ENCODE results near the gene MVB12A. TPM values are rescaled to one million over a fixed set of nuclear protein-coding genes. Genes with fewer than 3 reads are reported as not detected.

Gene MVB12A
- total and polyA plus RNA-seq, 9 of the 15 experiments (the other 6 are each of a cell fraction or from before 2014, with no cell fraction given) = 1.2 to 46.2 (median 22.4) TPM

DNA sequence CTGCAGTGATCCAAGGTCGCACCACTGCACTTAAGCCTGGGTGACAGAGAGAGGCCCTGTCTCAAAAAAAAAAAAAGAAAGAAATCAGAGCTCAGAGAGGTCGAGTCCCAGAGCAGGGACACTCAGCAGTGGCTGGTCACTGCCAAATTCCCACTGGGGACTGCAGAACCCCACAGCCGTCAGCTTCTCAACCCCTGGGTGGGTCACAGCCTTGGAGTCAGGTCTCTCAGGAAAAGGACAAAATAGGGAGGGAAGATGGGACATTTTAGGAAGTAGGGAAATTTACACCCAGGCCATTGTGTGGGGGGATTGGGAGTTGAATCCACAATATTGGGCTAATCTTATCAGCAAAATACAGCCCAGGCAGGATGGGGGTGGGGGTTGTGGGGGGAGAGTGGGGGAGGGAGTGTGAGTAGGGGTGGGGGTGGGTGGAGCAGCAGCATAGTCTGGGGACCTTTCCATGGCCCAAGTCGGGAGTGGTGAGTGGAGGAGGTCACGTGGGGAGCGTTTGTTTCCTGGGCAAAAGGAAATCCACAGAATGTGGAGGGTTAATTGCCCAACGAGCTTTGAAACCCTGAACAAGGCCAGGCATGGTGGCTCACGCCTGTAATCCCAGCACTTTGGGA, 20.8 kb upstream of the MVB12A start (continued):
- TF ChIP-seq, protein P1, sequence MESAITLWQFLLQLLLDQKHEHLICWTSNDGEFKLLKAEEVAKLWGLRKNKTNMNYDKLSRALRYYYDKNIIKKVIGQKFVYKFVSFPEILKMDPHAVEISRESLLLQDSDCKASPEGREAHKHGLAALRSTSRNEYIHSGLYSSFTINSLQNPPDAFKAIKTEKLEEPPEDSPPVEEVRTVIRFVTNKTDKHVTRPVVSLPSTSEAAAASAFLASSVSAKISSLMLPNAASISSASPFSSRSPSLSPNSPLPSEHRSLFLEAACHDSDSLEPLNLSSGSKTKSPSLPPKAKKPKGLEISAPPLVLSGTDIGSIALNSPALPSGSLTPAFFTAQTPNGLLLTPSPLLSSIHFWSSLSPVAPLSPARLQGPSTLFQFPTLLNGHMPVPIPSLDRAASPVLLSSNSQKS (CRISPR knock-in tag; IDR thresholded peaks at IDR 0.05) = no peak
- no peak for TF ChIP-seq ESRRB (CRISPR knock-in tag; IDR thresholded peaks at IDR 0.05; ENCODE audit: borderline replicate concordance)
- TF ChIP-seq, protein P2, sequence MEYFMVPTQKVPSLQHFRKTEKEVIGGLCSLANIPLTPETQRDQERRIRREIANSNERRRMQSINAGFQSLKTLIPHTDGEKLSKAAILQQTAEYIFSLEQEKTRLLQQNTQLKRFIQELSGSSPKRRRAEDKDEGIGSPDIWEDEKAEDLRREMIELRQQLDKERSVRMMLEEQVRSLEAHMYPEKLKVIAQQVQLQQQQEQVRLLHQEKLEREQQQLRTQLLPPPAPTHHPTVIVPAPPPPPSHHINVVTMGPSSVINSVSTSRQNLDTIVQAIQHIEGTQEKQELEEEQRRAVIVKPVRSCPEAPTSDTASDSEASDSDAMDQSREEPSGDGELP (CRISPR knock-in tag; IDR thresholded peaks at IDR 0.05; ENCODE audit: borderline replicate concordance) = no peak
- peak; percentile 19; the same call in 1 of the 2 replicates for TF ChIP-seq BHLHE40 (IDR thresholded peaks at IDR 0.05; ENCODE audit: low read length)
- TF ChIP-seq, protein P3, sequence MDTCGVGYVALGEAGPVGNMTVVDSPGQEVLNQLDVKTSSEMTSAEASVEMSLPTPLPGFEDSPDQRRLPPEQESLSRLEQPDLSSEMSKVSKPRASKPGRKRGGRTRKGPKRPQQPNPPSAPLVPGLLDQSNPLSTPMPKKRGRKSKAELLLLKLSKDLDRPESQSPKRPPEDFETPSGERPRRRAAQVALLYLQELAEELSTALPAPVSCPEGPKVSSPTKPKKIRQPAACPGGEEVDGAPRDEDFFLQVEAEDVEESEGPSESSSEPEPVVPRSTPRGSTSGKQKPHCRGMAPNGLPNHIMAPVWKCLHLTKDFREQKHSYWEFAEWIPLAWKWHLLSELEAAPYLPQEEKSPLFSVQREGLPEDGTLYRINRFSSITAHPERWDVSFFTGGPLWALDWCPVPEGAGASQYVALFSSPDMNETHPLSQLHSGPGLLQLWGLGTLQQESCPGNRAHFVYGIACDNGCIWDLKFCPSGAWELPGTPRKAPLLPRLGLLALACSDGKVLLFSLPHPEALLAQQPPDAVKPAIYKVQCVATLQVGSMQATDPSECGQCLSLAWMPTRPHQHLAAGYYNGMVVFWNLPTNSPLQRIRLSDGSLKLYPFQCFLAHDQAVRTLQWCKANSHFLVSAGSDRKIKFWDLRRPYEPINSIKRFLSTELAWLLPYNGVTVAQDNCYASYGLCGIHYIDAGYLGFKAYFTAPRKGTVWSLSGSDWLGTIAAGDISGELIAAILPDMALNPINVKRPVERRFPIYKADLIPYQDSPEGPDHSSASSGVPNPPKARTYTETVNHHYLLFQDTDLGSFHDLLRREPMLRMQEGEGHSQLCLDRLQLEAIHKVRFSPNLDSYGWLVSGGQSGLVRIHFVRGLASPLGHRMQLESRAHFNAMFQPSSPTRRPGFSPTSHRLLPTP (IDR thresholded peaks at IDR 0.05; ENCODE audit: borderline replicate concordance, extremely low read depth, insufficient read length) = no peak
- no peak for TF ChIP-seq DACH1 (IDR thresholded peaks at IDR 0.05; ENCODE audit: partially characterized antibody)
- TF ChIP-seq ZNF695 (CRISPR knock-in tag; IDR thresholded peaks at IDR 0.05) = no peak
- peak; percentile 49; the same call in 1 of the 2 replicates for TF ChIP-seq TCF3 (CRISPR knock-in tag; IDR thresholded peaks at IDR 0.05)
- TF ChIP-seq, protein P4, sequence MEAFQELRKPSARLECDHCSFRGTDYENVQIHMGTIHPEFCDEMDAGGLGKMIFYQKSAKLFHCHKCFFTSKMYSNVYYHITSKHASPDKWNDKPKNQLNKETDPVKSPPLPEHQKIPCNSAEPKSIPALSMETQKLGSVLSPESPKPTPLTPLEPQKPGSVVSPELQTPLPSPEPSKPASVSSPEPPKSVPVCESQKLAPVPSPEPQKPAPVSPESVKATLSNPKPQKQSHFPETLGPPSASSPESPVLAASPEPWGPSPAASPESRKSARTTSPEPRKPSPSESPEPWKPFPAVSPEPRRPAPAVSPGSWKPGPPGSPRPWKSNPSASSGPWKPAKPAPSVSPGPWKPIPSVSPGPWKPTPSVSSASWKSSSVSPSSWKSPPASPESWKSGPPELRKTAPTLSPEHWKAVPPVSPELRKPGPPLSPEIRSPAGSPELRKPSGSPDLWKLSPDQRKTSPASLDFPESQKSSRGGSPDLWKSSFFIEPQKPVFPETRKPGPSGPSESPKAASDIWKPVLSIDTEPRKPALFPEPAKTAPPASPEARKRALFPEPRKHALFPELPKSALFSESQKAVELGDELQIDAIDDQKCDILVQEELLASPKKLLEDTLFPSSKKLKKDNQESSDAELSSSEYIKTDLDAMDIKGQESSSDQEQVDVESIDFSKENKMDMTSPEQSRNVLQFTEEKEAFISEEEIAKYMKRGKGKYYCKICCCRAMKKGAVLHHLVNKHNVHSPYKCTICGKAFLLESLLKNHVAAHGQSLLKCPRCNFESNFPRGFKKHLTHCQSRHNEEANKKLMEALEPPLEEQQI (IDR thresholded peaks at IDR 0.05) = no peak
- TF ChIP-seq ZBTB8A (IDR thresholded peaks at IDR 0.05; ENCODE audit: partially characterized antibody) = no peak
- no peak for TF ChIP-seq STAT5B (CRISPR knock-in tag; IDR thresholded peaks at IDR 0.05)
- TF ChIP-seq BRF1 (IDR thresholded peaks at IDR 0.05; ENCODE audit: borderline replicate concordance, extremely low read depth, insufficient read length) = no peak
- no peak for TF ChIP-seq POLR2B (IDR thresholded peaks at IDR 0.05; ENCODE audit: low read depth, partially characterized antibody)
- TF ChIP-seq SIN3B (IDR thresholded peaks at IDR 0.05; ENCODE audit: low read depth) = no peak
- TF ChIP-seq, protein P5, sequence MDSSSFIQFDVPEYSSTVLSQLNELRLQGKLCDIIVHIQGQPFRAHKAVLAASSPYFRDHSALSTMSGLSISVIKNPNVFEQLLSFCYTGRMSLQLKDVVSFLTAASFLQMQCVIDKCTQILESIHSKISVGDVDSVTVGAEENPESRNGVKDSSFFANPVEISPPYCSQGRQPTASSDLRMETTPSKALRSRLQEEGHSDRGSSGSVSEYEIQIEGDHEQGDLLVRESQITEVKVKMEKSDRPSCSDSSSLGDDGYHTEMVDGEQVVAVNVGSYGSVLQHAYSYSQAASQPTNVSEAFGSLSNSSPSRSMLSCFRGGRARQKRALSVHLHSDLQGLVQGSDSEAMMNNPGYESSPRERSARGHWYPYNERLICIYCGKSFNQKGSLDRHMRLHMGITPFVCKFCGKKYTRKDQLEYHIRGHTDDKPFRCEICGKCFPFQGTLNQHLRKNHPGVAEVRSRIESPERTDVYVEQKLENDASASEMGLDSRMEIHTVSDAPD (CRISPR knock-in tag; IDR thresholded peaks at IDR 0.05) = no peak
- TF ChIP-seq KHSRP (IDR thresholded peaks at IDR 0.05) = no peak
- TF ChIP-seq BRD9 (IDR thresholded peaks at IDR 0.05; ENCODE audit: low read depth, partially characterized antibody) = peak; percentile 40
- TF ChIP-seq ZC3H11A (IDR thresholded peaks at IDR 0.05; ENCODE audit: low read depth, low read length) = no peak
- TF ChIP-seq ZFP1 (CRISPR knock-in tag; IDR thresholded peaks at IDR 0.05) = no peak
- TF ChIP-seq ATF7 (IDR thresholded peaks at IDR 0.05) = no peak
- no peak for TF ChIP-seq WHSC1 (IDR thresholded peaks at IDR 0.05; ENCODE audit: low read length)
